ENCODE data around the gene AFF2.

- TF ChIP-seq ISL1 (CRISPR knock-in tag; IDR thresholded peaks at IDR 0.05) (no peak), ARNTL (CRISPR knock-in tag; IDR thresholded peaks at IDR 0.05; ENCODE audit: borderline replicate concordance, low read depth) (no peak), ZC3H10 (CRISPR knock-in tag; IDR thresholded peaks at IDR 0.05) (no peak), ZFP3 (CRISPR knock-in tag; IDR thresholded peaks at IDR 0.05) (no peak)
Observed at GRCh38 chrX:148552775-148553174, 52.4 kb downstream of the AFF2 start.
